ENCODE results near the gene C5orf58. TPM values are rescaled to one million over a fixed set of nuclear protein-coding genes. Genes with fewer than 3 reads are reported as not detected.
"Not testable (repeated sequence)": the region's sequence is repeated elsewhere in the genome, so short reads cannot be mapped to it uniquely, and the experiment has no call there.

The C5orf58 gene
- total RNA-seq, 2 donors from 2014 or later: 15.7 TPM; not detected in 1

- no peaks in the 10 kb centered on the region for H3K27me3 ChIP-seq (replicated peaks; ENCODE audit: insufficient read depth)
- WGBS: 40% methylated on average over 6 of the region's 6 CpGs
- DNase-seq (ENCODE audit: low spot score): no peak
- H3K27ac ChIP-seq: no peak overlapping the region
- H3K4me3 ChIP-seq: no peak overlapping the region
- peaks cover 7% of the 10 kb centered on the region for H3K4me1 ChIP-seq (replicated peaks)
- intact Hi-C loops (cut with DNase I): no loop called here
- no peaks in the 10 kb centered on the region for H3K9me3 ChIP-seq
- H3K36me3 ChIP-seq: no peaks in the 10 kb centered on the region
- TF ChIP-seq POLR2AphosphoS5 (IDR thresholded peaks at IDR 0.05): no peak
- TF ChIP-seq, protein P1, sequence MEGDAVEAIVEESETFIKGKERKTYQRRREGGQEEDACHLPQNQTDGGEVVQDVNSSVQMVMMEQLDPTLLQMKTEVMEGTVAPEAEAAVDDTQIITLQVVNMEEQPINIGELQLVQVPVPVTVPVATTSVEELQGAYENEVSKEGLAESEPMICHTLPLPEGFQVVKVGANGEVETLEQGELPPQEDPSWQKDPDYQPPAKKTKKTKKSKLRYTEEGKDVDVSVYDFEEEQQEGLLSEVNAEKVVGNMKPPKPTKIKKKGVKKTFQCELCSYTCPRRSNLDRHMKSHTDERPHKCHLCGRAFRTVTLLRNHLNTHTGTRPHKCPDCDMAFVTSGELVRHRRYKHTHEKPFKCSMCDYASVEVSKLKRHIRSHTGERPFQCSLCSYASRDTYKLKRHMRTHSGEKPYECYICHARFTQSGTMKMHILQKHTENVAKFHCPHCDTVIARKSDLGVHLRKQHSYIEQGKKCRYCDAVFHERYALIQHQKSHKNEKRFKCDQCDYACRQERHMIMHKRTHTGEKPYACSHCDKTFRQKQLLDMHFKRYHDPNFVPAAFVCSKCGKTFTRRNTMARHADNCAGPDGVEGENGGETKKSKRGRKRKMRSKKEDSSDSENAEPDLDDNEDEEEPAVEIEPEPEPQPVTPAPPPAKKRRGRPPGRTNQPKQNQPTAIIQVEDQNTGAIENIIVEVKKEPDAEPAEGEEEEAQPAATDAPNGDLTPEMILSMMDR (IDR thresholded peaks at IDR 0.05): no peak
Observed at GRCh38 chr5:170248172-170248930, 15.6 kb downstream of the C5orf58 start.

DNA sequence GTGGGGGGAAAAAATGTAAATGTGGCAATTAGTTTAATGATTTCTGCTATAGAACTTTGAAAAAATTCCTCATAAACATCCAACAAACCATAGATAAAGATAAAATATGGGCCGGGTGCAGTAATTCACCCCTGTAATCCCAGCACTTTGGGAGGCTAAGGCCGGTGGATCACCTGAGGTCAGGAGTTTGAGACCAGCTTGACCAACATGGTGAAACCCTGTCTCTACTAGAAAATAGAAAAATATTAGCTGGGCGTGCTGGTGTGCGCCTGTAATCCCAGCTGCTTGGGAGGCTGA, 16.1 kb downstream of the C5orf58 start:
- intact Hi-C loops (cut with DNase I); DNase-seq (ENCODE audit: low spot score); H3K4me3 ChIP-seq; H3K9me3 ChIP-seq; H3K27me3 ChIP-seq (replicated peaks; ENCODE audit: insufficient read depth); H3K36me3 ChIP-seq; H3K4me1 ChIP-seq (replicated peaks); H3K27ac ChIP-seq: not testable (repeated sequence)
- WGBS: 86% methylated on average over 4 of the region's 4 CpGs

DNA sequence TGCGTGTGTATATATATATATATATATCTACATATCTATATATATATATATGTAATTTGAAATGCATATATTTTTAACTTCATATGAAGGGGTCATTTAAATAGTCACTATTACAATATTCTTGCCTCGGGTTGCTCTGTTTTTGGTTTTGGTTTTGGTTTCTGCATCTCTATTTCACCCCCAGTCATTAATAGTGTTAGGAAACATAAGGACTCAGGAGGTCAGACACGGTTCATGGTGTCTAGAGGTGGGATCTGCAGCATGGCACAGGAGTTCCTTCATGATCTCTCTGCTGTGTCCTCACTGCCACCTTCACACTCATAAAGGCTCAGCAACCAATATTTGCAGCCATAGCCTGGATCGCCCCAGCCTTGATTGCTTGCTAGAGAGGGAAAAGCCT, 16.6 kb downstream of the C5orf58 start:
- no peaks in the 10 kb centered on the region for H3K9me3 ChIP-seq
- TF ChIP-seq, protein P1 (IDR thresholded peaks at IDR 0.05): no peak
- TF ChIP-seq POLR2AphosphoS5 (IDR thresholded peaks at IDR 0.05): no peak
- TF ChIP-seq POLR2A (IDR thresholded peaks at IDR 0.05): no peak
- no peaks in the 10 kb centered on the region for H3K36me3 ChIP-seq
- H3K4me1 ChIP-seq (replicated peaks): peaks cover 7% of the 10 kb centered on the region
- intact Hi-C loops (cut with DNase I): no loop called here
- H3K27me3 ChIP-seq (replicated peaks; ENCODE audit: insufficient read depth): no peaks in the 10 kb centered on the region
- DNase-seq (ENCODE audit: low spot score): no peak
- no peak overlapping the region for H3K27ac ChIP-seq
- WGBS: 76% methylated on average over 4 of the region's 4 CpGs
- H3K4me3 ChIP-seq: no peak overlapping the region

- WGBS: 21% methylated on average over 3 of the region's 3 CpGs
- H3K9me3 ChIP-seq: no peaks in the 10 kb centered on the region
- no peak for DNase-seq (ENCODE audit: low spot score)
- no peaks in the 10 kb centered on the region for H3K36me3 ChIP-seq
- intact Hi-C loops (cut with DNase I): no loop called here
- no peaks in the 10 kb centered on the region for H3K27me3 ChIP-seq (replicated peaks; ENCODE audit: insufficient read depth)
- no peak overlapping the region for H3K27ac ChIP-seq
- no peak overlapping the region for H3K4me3 ChIP-seq
- TF ChIP-seq POLR2AphosphoS5 (IDR thresholded peaks at IDR 0.05) (no peak), POLR2A (IDR thresholded peaks at IDR 0.05) (no peak)
- TF ChIP-seq, protein P1 (IDR thresholded peaks at IDR 0.05): no peak
- peaks cover 7% of the 10 kb centered on the region for H3K4me1 ChIP-seq (replicated peaks)
Observed at GRCh38 chr5:170250810-170251317, 18.1 kb downstream of the C5orf58 start.

DNA sequence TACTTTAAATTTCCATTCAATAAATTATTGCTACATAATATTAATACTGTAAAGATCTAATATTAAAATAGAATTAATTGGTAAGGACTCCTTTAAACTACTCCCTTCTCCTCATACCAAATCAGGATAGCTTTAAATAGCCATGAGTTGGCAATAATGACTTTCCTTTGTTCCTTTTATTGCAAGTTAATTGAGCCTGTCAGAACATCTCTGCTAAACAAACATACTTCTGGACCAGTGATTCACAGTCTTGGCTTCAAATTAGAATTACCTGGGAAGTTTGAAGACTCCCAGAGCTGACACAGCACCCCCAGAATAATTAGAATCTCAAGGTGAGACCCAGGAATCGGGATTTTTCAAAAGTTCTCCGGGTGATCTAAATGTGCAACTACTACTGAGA, 18.7 kb downstream of the C5orf58 start:
- WGBS: 38% methylated on average over 2 of the region's 2 CpGs
- Histone ChIP-seq H3K27me3 (replicated peaks; ENCODE audit: insufficient read depth) (no peaks in the 10 kb centered on the region), H3K36me3 (no peaks in the 10 kb centered on the region), H3K4me1 (replicated peaks) (peaks cover 7% of the 10 kb centered on the region), H3K27ac (peak overlapping the region in 1 of 2 donors; percentile 22), H3K4me3 (no peak overlapping the region), H3K9me3 (no peaks in the 10 kb centered on the region)
- TF ChIP-seq POLR2AphosphoS5 (IDR thresholded peaks at IDR 0.05): peak; percentile 36
- TF ChIP-seq, protein P1 (IDR thresholded peaks at IDR 0.05): no peak
- DNase-seq (ENCODE audit: low spot score): no peak
- intact Hi-C loops (cut with DNase I): no loop called here
